ENCODE measurements around the gene MSN.

MSN gene

GRCh38 chrX:65637335-65637734, 30.1 kb upstream of the MSN start:
- H3K4me2 ChIP-seq (ENCODE audit: insufficient read depth, low read length), result no peak overlapping the region
- no peak for TF ChIP-seq EZH2 (IDR thresholded peaks at IDR 0.05; ENCODE audit: borderline replicate concordance, low read depth, low read length, severe bottlenecking)
- H3K36me3 ChIP-seq (ENCODE audit: insufficient read depth, low read length), result no peaks in the 10 kb centered on the region
- H3K27me3 ChIP-seq (ENCODE audit: insufficient read depth, low read length, poor library complexity), result no peaks in the 10 kb centered on the region
- no peak for DNase-seq
- no peak overlapping the region for H3K27ac ChIP-seq (ENCODE audit: low read length)
- H4K20me1 ChIP-seq (ENCODE audit: insufficient read depth, low read length), result no peaks in the 10 kb centered on the region
- ATAC-seq (ENCODE audit: insufficient read depth, low read depth), result no peak
- H3K4me3 ChIP-seq (ENCODE audit: low read depth in 1 of 2, low read length in 2 of 2), result no peak overlapping the region
- H3K79me2 ChIP-seq (ENCODE audit: insufficient read depth, low read length), result no peaks in the 10 kb centered on the region
- H2AFZ ChIP-seq (ENCODE audit: low read depth, low read length), result no peak overlapping the region
- H3K9me3 ChIP-seq (ENCODE audit: insufficient read depth, low read length, severe bottlenecking), result no peaks in the 10 kb centered on the region
- H3K4me1 ChIP-seq (ENCODE audit: insufficient read depth, low read length), result no peaks in the 10 kb centered on the region
- H3K9ac ChIP-seq (ENCODE audit: low read depth, low read length), result no peak overlapping the region

GRCh38 chrX:65642914-65643491, 24.5 kb upstream of the MSN start:
- Histone ChIP-seq H4K20me1 (ENCODE audit: insufficient read depth, low read length) (no peaks in the 10 kb centered on the region), H3K4me2 (ENCODE audit: insufficient read depth, low read length) (no peak overlapping the region), H3K4me3 (ENCODE audit: low read depth in 1 of 2, low read length in 2 of 2) (no peak overlapping the region), H3K36me3 (ENCODE audit: insufficient read depth, low read length) (no peaks in the 10 kb centered on the region), H3K79me2 (ENCODE audit: insufficient read depth, low read length) (no peaks in the 10 kb centered on the region), H3K4me1 (ENCODE audit: insufficient read depth, low read length) (no peaks in the 10 kb centered on the region), H3K27me3 (ENCODE audit: insufficient read depth, low read length, poor library complexity) (no peaks in the 10 kb centered on the region), H2AFZ (ENCODE audit: low read depth, low read length) (no peak overlapping the region), H3K9me3 (ENCODE audit: insufficient read depth, low read length, severe bottlenecking) (no peaks in the 10 kb centered on the region), H3K9ac (ENCODE audit: low read depth, low read length) (no peak overlapping the region), H3K27ac (ENCODE audit: low read length) (no peak overlapping the region)
- TF ChIP-seq EZH2 (IDR thresholded peaks at IDR 0.05; ENCODE audit: borderline replicate concordance, low read depth, low read length, severe bottlenecking) (no peak), CTCF (IDR thresholded peaks at IDR 0.05; ENCODE audit: borderline replicate concordance, extremely low read depth, low read length, poor library complexity, severe bottlenecking) (no peak)
- DNase-seq (no peak), ATAC-seq (ENCODE audit: insufficient read depth, low read depth) (no peak; the same call in 2 of the 3 replicates)

- H2AFZ ChIP-seq (ENCODE audit: low read depth, low read length), result no peak overlapping the region
- no peaks in the 10 kb centered on the region for H3K79me2 ChIP-seq (ENCODE audit: insufficient read depth, low read length)
- H3K9me3 ChIP-seq (ENCODE audit: insufficient read depth, low read length, severe bottlenecking), result no peaks in the 10 kb centered on the region
- no peaks in the 10 kb centered on the region for H3K36me3 ChIP-seq (ENCODE audit: insufficient read depth, low read length)
- no peak overlapping the region for H3K9ac ChIP-seq (ENCODE audit: low read depth, low read length)
- no peaks in the 10 kb centered on the region for H3K27me3 ChIP-seq (ENCODE audit: insufficient read depth, low read length, poor library complexity)
- no peak for TF ChIP-seq CTCF (IDR thresholded peaks at IDR 0.05; ENCODE audit: borderline replicate concordance, extremely low read depth, low read length, poor library complexity, severe bottlenecking)
- H3K27ac ChIP-seq (ENCODE audit: low read length), result no peak overlapping the region
- ATAC-seq (ENCODE audit: insufficient read depth, low read depth) (no peak), DNase-seq (no peak)
- H3K4me1 ChIP-seq (ENCODE audit: insufficient read depth, low read length), result no peaks in the 10 kb centered on the region
- H4K20me1 ChIP-seq (ENCODE audit: insufficient read depth, low read length), result no peaks in the 10 kb centered on the region
- no peak overlapping the region for H3K4me3 ChIP-seq (ENCODE audit: low read depth in 1 of 2, low read length in 2 of 2)
- no peak overlapping the region for H3K4me2 ChIP-seq (ENCODE audit: insufficient read depth, low read length)
Observed at GRCh38 chrX:65643531-65644052, 23.9 kb upstream of the MSN start.

GRCh38 chrX:65644621-65645289, 22.7 kb upstream of the MSN start:
- no peaks in the 10 kb centered on the region for H3K4me1 ChIP-seq (ENCODE audit: insufficient read depth, low read length)
- H2AFZ ChIP-seq (ENCODE audit: low read depth, low read length), result no peak overlapping the region
- TF ChIP-seq CTCF (IDR thresholded peaks at IDR 0.05; ENCODE audit: borderline replicate concordance, extremely low read depth, low read length, poor library complexity, severe bottlenecking), result no peak
- no peak for TF ChIP-seq EZH2 (IDR thresholded peaks at IDR 0.05; ENCODE audit: borderline replicate concordance, low read depth, low read length, severe bottlenecking)

More at GRCh38 chrX:65644621-65645289, 22.7 kb upstream of the MSN start:
- Histone ChIP-seq H3K27ac (ENCODE audit: low read length) (no peak overlapping the region), H3K4me3 (ENCODE audit: low read depth in 1 of 2, low read length in 2 of 2) (no peak overlapping the region), H3K27me3 (ENCODE audit: insufficient read depth, low read length, poor library complexity) (no peaks in the 10 kb centered on the region), H3K36me3 (ENCODE audit: insufficient read depth, low read length) (no peaks in the 10 kb centered on the region), H3K9ac (ENCODE audit: low read depth, low read length) (no peak overlapping the region), H3K4me2 (ENCODE audit: insufficient read depth, low read length) (no peak overlapping the region), H4K20me1 (ENCODE audit: insufficient read depth, low read length) (no peaks in the 10 kb centered on the region), H3K79me2 (ENCODE audit: insufficient read depth, low read length) (no peaks in the 10 kb centered on the region), H3K9me3 (ENCODE audit: insufficient read depth, low read length, severe bottlenecking) (no peaks in the 10 kb centered on the region)
- DNase-seq (no peak), ATAC-seq (ENCODE audit: insufficient read depth, low read depth) (no peak)

Data from DND-41 (cell line).